Thoracic aorta (tissue), 2 donors: ENCODE data around the gene C13orf42. TPM values are rescaled to one million over a fixed set of nuclear protein-coding genes. Genes with fewer than 3 reads are reported as not detected.

Source experiments
- ATAC-seq: fragments of 150-250 bp; one replicate; pipeline ENCODE4 v1.8.0; 2017; ENCODE audit warnings: low read depth; ENCODE audit not compliant: insufficient number of reproducible peaks, low FRiP score
- DNase-seq: peaks from one replicate; pipeline ENCODE4 v3.0.0-alpha.2; 2020; ENCODE audit warnings: low spot score
- H3K27ac ChIP-seq, 2 donors: fragments of 200-600 bp; sonication (generic); 1 replicate in 1 of 2; 2 replicates in 1 of 2; pipeline ENCODE4 v1.5.1; 2016; ENCODE audit warnings: mild to moderate bottlenecking in 2 of 2, moderate library complexity in 2 of 2
- H3K27me3 ChIP-seq: fragments of 200-600 bp; sonication (generic); replicated peaks from 2 replicates; pipeline ENCODE4 v1.6.0; 2016; ENCODE audit warnings: mild to moderate bottlenecking; ENCODE audit not compliant: insufficient read depth
- H3K36me3 ChIP-seq: fragments of 200-600 bp; sonication (generic); one replicate; pipeline ENCODE4 v1.5.1; 2016
- H3K4me1 ChIP-seq, 2 donors: fragments of 200-600 bp; sonication (generic); 1 replicate in 1 of 2; 2 replicates in 1 of 2; pipeline versions ENCODE4 v1.5.1 to v1.6.0; 2016; ENCODE audit warnings: low read depth in 2 of 2, mild to moderate bottlenecking in 1 of 2; ENCODE audit not compliant: control insufficient read depth in 1 of 2
- H3K4me3 ChIP-seq: fragments of 200-600 bp; sonication (generic); 2 replicates; pipeline ENCODE4 v1.5.1; 2016; ENCODE audit warnings: mild to moderate bottlenecking
- H3K9me3 ChIP-seq: fragments of 200-600 bp; sonication (generic); 2 replicates; pipeline ENCODE4 v1.5.1; 2016
- CTCF ChIP-seq: fragments of 200-600 bp; sonication (generic); IDR thresholded peaks from one replicate; pipeline ENCODE4 v1.5.1; 2019; ENCODE audit warnings: antibody characterized with exemption
- total RNA-seq, 2 donors: library from RNA; depleted of rRNA; stranded (reverse); fragments of >200 nt; gene quantifications; one replicate each; pipeline versions ENCODE4 v1.1.0 to v1.2.3, GENCODE V29; 2016

Gene C13orf42
- total RNA-seq, 2 donors from 2014 or later, result not detected

- ATAC-seq, result no peak
- DNase-seq, result no peak
- Histone ChIP-seq H3K4me1 (no peaks in the 10 kb centered on the region), H3K27ac (no peak overlapping the region), H3K9me3 (no peaks in the 10 kb centered on the region), H3K36me3 (no peaks in the 10 kb centered on the region), H3K27me3 (no peaks in the 10 kb centered on the region), H3K4me3 (no peak overlapping the region)
- no peak for TF ChIP-seq CTCF
Observed at GRCh38 chr13:51107996-51108395, 3.1 kb downstream of the C13orf42 start.

GRCh38 chr13:51105046-51105445 is 6.0 kb downstream of the C13orf42 start:
- no peak for ATAC-seq
- no peak for TF ChIP-seq CTCF
- no peaks in the 10 kb centered on the region for H3K27me3 ChIP-seq
- DNase-seq, result no peak
- no peaks in the 10 kb centered on the region for H3K9me3 ChIP-seq
- no peaks in the 10 kb centered on the region for H3K36me3 ChIP-seq
- H3K4me3 ChIP-seq, result no peak overlapping the region
- no peak overlapping the region for H3K27ac ChIP-seq
- H3K4me1 ChIP-seq, result no peaks in the 10 kb centered on the region

GRCh38 chr13:51101636-51102235 is 9.3 kb downstream of the C13orf42 start:
- H3K4me3 ChIP-seq, result no peak overlapping the region
- H3K4me1 ChIP-seq, result no peaks in the 10 kb centered on the region
- no peaks in the 10 kb centered on the region for H3K36me3 ChIP-seq
- no peak for DNase-seq
- no peaks in the 10 kb centered on the region for H3K9me3 ChIP-seq
- no peak overlapping the region for H3K27ac ChIP-seq
- TF ChIP-seq CTCF, result no peak
- ATAC-seq, result no peak
- no peaks in the 10 kb centered on the region for H3K27me3 ChIP-seq

- Histone ChIP-seq H3K36me3 (no peaks in the 10 kb centered on the region), H3K27me3 (no peaks in the 10 kb centered on the region), H3K4me1 (no peaks in the 10 kb centered on the region), H3K27ac (no peak overlapping the region), H3K4me3 (no peak overlapping the region), H3K9me3 (no peaks in the 10 kb centered on the region)
- ATAC-seq, result no peak
- no peak for TF ChIP-seq CTCF
- DNase-seq, result no peak
Observed at GRCh38 chr13:51097353-51098043, 13.6 kb downstream of the C13orf42 start.

GRCh38 chr13:51096131-51096530 is 14.9 kb downstream of the C13orf42 start:
- no peak overlapping the region for H3K4me3 ChIP-seq
- no peak for TF ChIP-seq CTCF

More at GRCh38 chr13:51096131-51096530, 14.9 kb downstream of the C13orf42 start:
- Histone ChIP-seq H3K9me3 (no peaks in the 10 kb centered on the region), H3K27me3 (no peaks in the 10 kb centered on the region), H3K4me1 (no peaks in the 10 kb centered on the region), H3K36me3 (no peaks in the 10 kb centered on the region), H3K27ac (no peak overlapping the region)
- DNase-seq (no peak), ATAC-seq (no peak)
